ENCODE data around the gene ZDHHC12.

GRCh38 chr9:128735373-128735772 lies 11.4 kb upstream of the ZDHHC12 start:
- no peak for TF ChIP-seq ZFP30 (CRISPR knock-in tag; IDR thresholded peaks at IDR 0.05)
- TF ChIP-seq RARB (CRISPR knock-in tag; IDR thresholded peaks at IDR 0.05), result no peak
- no peak for TF ChIP-seq CREB5 (CRISPR knock-in tag; IDR thresholded peaks at IDR 0.05; ENCODE audit: low read depth)
- TF ChIP-seq ZFP3 (CRISPR knock-in tag; IDR thresholded peaks at IDR 0.05), result no peak
- no peak for TF ChIP-seq CSDC2 (CRISPR knock-in tag; IDR thresholded peaks at IDR 0.05)
- no peak for TF ChIP-seq OSR1 (CRISPR knock-in tag; IDR thresholded peaks at IDR 0.05)
- no peak for TF ChIP-seq ZNF565 (CRISPR knock-in tag; conservative IDR thresholded peaks at IDR 0.05; ENCODE audit: low read depth)
- no peak for TF ChIP-seq TSHZ2 (CRISPR knock-in tag; IDR thresholded peaks at IDR 0.05)

Measured in SK-N-SH treated with all-trans-retinoic acid at 6 μM for 48 hours (cell line).